Measurements from ENCODE around the gene IL17C.

The IL17C gene

GRCh38 chr16:88657371-88657770 is 19.0 kb downstream of the IL17C start:
- TF ChIP-seq CTCF (IDR thresholded peaks at IDR 0.05; ENCODE audit: low read depth, low read length): no peak

GRCh38 chr16:88658714-88659113 is 20.3 kb downstream of the IL17C start:
- no peak for TF ChIP-seq CTCF (IDR thresholded peaks at IDR 0.05; ENCODE audit: low read depth, low read length)
- no peak overlapping the region for H3K4me3 ChIP-seq (ENCODE audit: low read depth, low read length)

More at GRCh38 chr16:88657371-88657770, 19.0 kb downstream of the IL17C start:
- H3K4me3 ChIP-seq (ENCODE audit: low read depth, low read length): no peak overlapping the region

GRCh38 chr16:88659160-88659559 is 20.8 kb downstream of the IL17C start:
- H3K4me3 ChIP-seq (ENCODE audit: low read depth, low read length): no peak overlapping the region
- no peak for TF ChIP-seq CTCF (IDR thresholded peaks at IDR 0.05; ENCODE audit: low read depth, low read length)

- TF ChIP-seq CTCF (IDR thresholded peaks at IDR 0.05; ENCODE audit: low read depth, low read length): no peak
- H3K4me3 ChIP-seq (ENCODE audit: low read depth, low read length): no peak overlapping the region
These were observed 23.1 kb downstream of the IL17C start for GRCh38 chr16:88661468-88661867.

GRCh38 chr16:88662222-88662842 is 24.0 kb downstream of the IL17C start:
- peak overlapping the region; percentile 89 for H3K4me3 ChIP-seq (ENCODE audit: low read depth, low read length)
- no peak for TF ChIP-seq CTCF (IDR thresholded peaks at IDR 0.05; ENCODE audit: low read depth, low read length)

- TF ChIP-seq CTCF (IDR thresholded peaks at IDR 0.05; ENCODE audit: low read depth, low read length): no peak
- H3K4me3 ChIP-seq (ENCODE audit: low read depth, low read length): peak within 1 kb of the TSS; percentile 89
These were observed 24.7 kb downstream of the IL17C start, which contains the start of gene MVD for GRCh38 chr16:88662843-88663606. Gene MVD (minus strand): TSS chr16:88663091. CDS start chr16:88663080, 11 bp downstream.

GRCh38 chr16:88665148-88665547 is 26.8 kb downstream of the IL17C start:
- TF ChIP-seq CTCF (IDR thresholded peaks at IDR 0.05; ENCODE audit: low read depth, low read length): no peak
- H3K4me3 ChIP-seq (ENCODE audit: low read depth, low read length): no peak overlapping the region
